H9 (cell line): Measurements from ENCODE around the gene SPDYE1. TPM values are rescaled to one million over a fixed set of nuclear protein-coding genes. Genes with fewer than 3 reads are reported as not detected.

Experiments
- DNase-seq: peaks from one replicate; pipeline ENCODE4 v3.0.0-alpha.2; 2017
- H2AFZ ChIP-seq: one replicate; pipeline ENCODE4 v1.6.1; 2013; ENCODE audit warnings: mild to moderate bottlenecking, low read length, control low read depth, moderate library complexity
- H2AK5ac ChIP-seq: 2 replicates; pipeline ENCODE4 v1.6.1; 2013; ENCODE audit warnings: low read length, control low read depth, mixed read lengths; ENCODE audit not compliant: insufficient read length
- H2BK120ac ChIP-seq: one replicate; pipeline ENCODE4 v1.6.1; 2013; ENCODE audit warnings: low read depth, mild to moderate bottlenecking, low read length, control low read depth, inconsistent platforms; ENCODE audit not compliant: poor library complexity, severe bottlenecking
- H2BK12ac ChIP-seq: 2 replicates; pipeline ENCODE4 v1.6.1; 2013; ENCODE audit warnings: low read length, control low read depth, mixed read lengths, low read depth; ENCODE audit not compliant: insufficient read length
- H2BK15ac ChIP-seq: 2 replicates; pipeline ENCODE4 v1.6.1; 2013; ENCODE audit warnings: low read depth, low read length, control low read depth
- H2BK20ac ChIP-seq: one replicate; pipeline ENCODE4 v1.6.1; 2013; ENCODE audit warnings: low read depth, mild to moderate bottlenecking, low read length, control low read depth, inconsistent platforms; ENCODE audit not compliant: poor library complexity, severe bottlenecking
- H2BK5ac ChIP-seq: 2 replicates; pipeline ENCODE4 v1.6.1; 2013; ENCODE audit warnings: low read length, control low read depth, mixed read lengths; ENCODE audit not compliant: insufficient read length
- H3K14ac ChIP-seq: 2 replicates; pipeline ENCODE4 v1.6.1; 2013; ENCODE audit warnings: low read length, control low read depth; ENCODE audit not compliant: insufficient read depth
- H3K18ac ChIP-seq: 2 replicates; pipeline ENCODE4 v1.6.1; 2013; ENCODE audit warnings: low read depth, mild to moderate bottlenecking, mixed read lengths, low read length, control low read depth; ENCODE audit not compliant: insufficient read length
- H3K23ac ChIP-seq: 2 replicates; pipeline ENCODE4 v1.6.1; 2013; ENCODE audit warnings: low read length, control low read depth, mixed read lengths, low read depth; ENCODE audit not compliant: insufficient read length
- H3K23me2 ChIP-seq: 2 replicates; pipeline ENCODE4 v1.6.1; 2013; ENCODE audit warnings: low read depth, mild to moderate bottlenecking, mixed read lengths, low read length, control low read depth; ENCODE audit not compliant: insufficient read length, poor library complexity, severe bottlenecking
- H3K27ac ChIP-seq: 2 replicates; pipeline ENCODE4 v1.5.1; 2013; ENCODE audit warnings: low read length, control low read depth, mixed read lengths, low read depth; ENCODE audit not compliant: insufficient read length
- H3K27me3 ChIP-seq: 2 replicates; pipeline ENCODE4 v1.6.1; 2013; ENCODE audit warnings: low read length, control low read depth, inconsistent platforms; ENCODE audit not compliant: insufficient read depth
- H3K4ac ChIP-seq: 2 replicates; pipeline ENCODE4 v1.6.1; 2013; ENCODE audit warnings: low read depth, mild to moderate bottlenecking, control low read depth, inconsistent platforms, low read length, moderate library complexity
- H3K4me1 ChIP-seq: 2 replicates; pipeline ENCODE4 v1.6.1; 2013; ENCODE audit warnings: low read length, control low read depth, inconsistent platforms; ENCODE audit not compliant: insufficient read depth
- H3K4me2 ChIP-seq: 2 replicates; pipeline ENCODE4 v1.6.1; 2013; ENCODE audit warnings: low read length, control low read depth, mixed read lengths; ENCODE audit not compliant: insufficient read length, insufficient read depth
- H3K56ac ChIP-seq: 2 replicates; pipeline ENCODE4 v1.6.1; 2013; ENCODE audit warnings: low read depth, mild to moderate bottlenecking, mixed read lengths, low read length, control low read depth; ENCODE audit not compliant: insufficient read length
- H3K79me1 ChIP-seq: 2 replicates; pipeline ENCODE4 v1.6.1; 2013; ENCODE audit warnings: low read depth, mild to moderate bottlenecking, moderate library complexity, low read length, control low read depth, inconsistent platforms; ENCODE audit not compliant: insufficient read depth, poor library complexity, severe bottlenecking
- H3K79me2 ChIP-seq: 2 replicates; pipeline ENCODE4 v1.6.1; 2013; ENCODE audit warnings: low read length, control low read depth, inconsistent platforms; ENCODE audit not compliant: insufficient read depth
- H3K9ac ChIP-seq: 2 replicates; pipeline ENCODE4 v1.6.1; 2013; ENCODE audit warnings: low read length, control low read depth, mixed read lengths; ENCODE audit not compliant: insufficient read length; ENCODE audit errors: extremely low read depth
- H3K9me3 ChIP-seq: one replicate; pipeline ENCODE4 v1.6.1; 2013; ENCODE audit warnings: low read depth, low read length, inconsistent platforms; ENCODE audit not compliant: control insufficient read depth
- H3T11ph ChIP-seq: one replicate; pipeline ENCODE4 v1.6.1; 2013; ENCODE audit warnings: mild to moderate bottlenecking, low read length, control low read depth, inconsistent platforms
- H4K20me1 ChIP-seq: one replicate; pipeline ENCODE4 v1.6.1; 2013; ENCODE audit not compliant: control insufficient read depth, insufficient read length, insufficient read depth
- H4K5ac ChIP-seq: 2 replicates; pipeline ENCODE4 v1.6.1; 2013; ENCODE audit warnings: low read depth, mild to moderate bottlenecking, mixed read lengths, low read length, control low read depth; ENCODE audit not compliant: insufficient read length
- H4K8ac ChIP-seq: replicated peaks from 2 replicates; pipeline ENCODE4 v1.6.1; 2013; ENCODE audit warnings: low read length, control low read depth, mixed read lengths, low read depth; ENCODE audit not compliant: insufficient read length
- H4K91ac ChIP-seq: 2 replicates; pipeline ENCODE4 v1.6.1; 2013; ENCODE audit warnings: low read depth, mild to moderate bottlenecking, moderate library complexity, mixed read lengths, low read length, control low read depth; ENCODE audit not compliant: insufficient read length
- H3K27ac Mint-ChIP-seq, 3 experiments: 2 replicates in 2 of 3; 3 replicates in 1 of 3; pipeline ENCODE4 v1.8.0; 2020 to 2021; ENCODE audit warnings: mixed read lengths in 3 of 3, mild to moderate bottlenecking in 1 of 3, moderate library complexity in 1 of 3
- H3K27me3 Mint-ChIP-seq: 2 replicates; pipeline ENCODE4 v1.8.0; 2021; ENCODE audit warnings: low read depth, mild to moderate bottlenecking, moderate library complexity, mixed read lengths
- H3K36me3 Mint-ChIP-seq, 3 experiments: 2 replicates in 2 of 3; 3 replicates in 1 of 3; pipeline ENCODE4 v1.8.0; 2020 to 2021; ENCODE audit warnings: low read depth in 3 of 3, mixed read lengths in 3 of 3; ENCODE audit not compliant: insufficient read depth in 1 of 3
- H3K4me1 Mint-ChIP-seq, 2 experiments: 2 replicates each; pipeline ENCODE4 v1.8.0; 2020; ENCODE audit warnings: mixed read lengths in 2 of 2
- H3K4me3 Mint-ChIP-seq, 2 experiments: 2 replicates in 1 of 2; 3 replicates in 1 of 2; pipeline ENCODE4 v1.8.0; 2020 to 2021; ENCODE audit warnings: mild to moderate bottlenecking in 2 of 2, mixed read lengths in 2 of 2, moderate library complexity in 1 of 2
- H3K9me3 Mint-ChIP-seq, 2 experiments: 2 replicates in 1 of 2; 3 replicates in 1 of 2; pipeline ENCODE4 v1.8.0; 2020; ENCODE audit warnings: mild to moderate bottlenecking in 2 of 2, mixed read lengths in 2 of 2, moderate library complexity in 1 of 2
- WGBS: extraction: QIAGEN DNeasy Blood & Tissue Kit; methylation state at CpG from one replicate; pipeline ENCODE4 v1.1.7; 2013; ENCODE audit warnings: missing lambda C conversion rate, low lambda C conversion rate, mixed read lengths; ENCODE audit not compliant: insufficient read length; ENCODE audit errors: extremely low coverage; 5-methylcytosine and 5-hydroxymethylcytosine counted together
- total RNA-seq: library from RNA; stranded (reverse); gene quantifications from 2 replicates; pipeline ENCODE4 v1.2.1, GENCODE V29; 2021
- TF ChIP-seq, protein P1 (sequence below): fragments of 200-600 bp; sonication (generic); conservative IDR thresholded peaks from 3 replicates; pipeline ENCODE4 v1.8.0; 2021; ENCODE audit warnings: antibody characterized with exemption, mild to moderate bottlenecking

The SPDYE1 gene
- total RNA-seq, 1 experiment from 2014 or later, result not detected

DNA sequence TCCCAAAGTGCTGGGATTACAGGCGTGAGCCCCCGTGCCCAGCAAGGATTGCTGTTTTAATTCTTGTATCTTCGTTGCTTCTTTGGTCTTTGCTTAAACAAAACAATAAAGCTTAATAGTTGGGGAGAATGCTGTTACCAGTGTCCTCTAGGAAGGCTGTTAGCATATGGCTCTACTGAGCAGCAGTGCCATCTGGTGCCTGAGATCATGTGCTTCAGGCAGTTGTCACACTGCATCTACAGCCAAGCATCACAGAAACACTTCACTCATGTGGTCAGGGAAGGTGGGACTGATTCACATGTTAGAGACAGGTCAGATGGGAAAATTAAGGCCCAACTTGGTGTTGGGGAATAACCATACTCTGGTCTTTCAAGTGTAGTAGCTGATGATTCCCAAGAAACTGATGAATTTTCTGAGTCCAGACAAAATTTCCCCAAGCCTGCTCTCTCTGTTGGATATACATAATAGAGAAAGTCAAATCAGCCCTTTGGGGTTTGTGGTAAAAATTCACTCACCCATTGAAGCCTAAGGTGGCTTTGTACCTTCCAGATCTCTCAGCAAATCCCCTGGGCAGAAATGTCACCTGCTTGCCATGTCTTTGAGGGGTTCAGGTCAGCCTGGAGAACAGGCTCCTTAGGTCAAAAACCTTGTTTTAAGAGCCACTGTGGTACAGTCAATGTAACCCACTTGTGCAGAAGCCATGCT, 43.0 kb upstream of the SPDYE1 start:
- Histone ChIP-seq H4K5ac (no peak overlapping the region), H3K4me2 (no peak overlapping the region), H3T11ph (no peak overlapping the region), H3K4me1 (no peaks in the 10 kb centered on the region), H2AFZ (no peak overlapping the region), H3K23me2 (no peaks in the 10 kb centered on the region), H4K91ac (no peak overlapping the region), H3K4ac (no peak overlapping the region), H3K14ac (no peak overlapping the region), H2BK120ac (no peak overlapping the region), H3K79me1 (no peaks in the 10 kb centered on the region), H4K8ac (no peak overlapping the region), H2BK5ac (no peak overlapping the region), H2BK12ac (no peak overlapping the region), H3K27me3 (no peaks in the 10 kb centered on the region), H3K23ac (no peak overlapping the region), H3K9me3 (no peaks in the 10 kb centered on the region), H3K9ac (no peak overlapping the region), H3K79me2 (no peaks in the 10 kb centered on the region), H3K27ac (no peak overlapping the region), H3K18ac (no peak overlapping the region), H2BK20ac (no peak overlapping the region), H4K20me1 (no peaks in the 10 kb centered on the region), H3K56ac (no peak overlapping the region), H2AK5ac (no peak overlapping the region), H2BK15ac (no peak overlapping the region)
- DNase-seq, result peak; percentile 74
- Mint-ChIP-seq H3K27ac (peak overlapping the region in 1 of 3 experiments; percentile 28; a peak in 1 of 7 replicates), H3K27me3 (no peaks in the 10 kb centered on the region), H3K36me3 (peaks cover 1 to 4% (median 4%) of the 10 kb centered on the region in 3 experiments; a peak in 3 of 7 replicates), H3K4me3 (no peak overlapping the region), H3K9me3 (peaks cover 4 to 6% of the 10 kb centered on the region in 2 experiments; a peak in 3 of 5 replicates), H3K4me1 (peaks cover 3 to 4% of the 10 kb centered on the region in 2 experiments; a peak in 3 of 4 replicates)
- TF ChIP-seq, protein P1, sequence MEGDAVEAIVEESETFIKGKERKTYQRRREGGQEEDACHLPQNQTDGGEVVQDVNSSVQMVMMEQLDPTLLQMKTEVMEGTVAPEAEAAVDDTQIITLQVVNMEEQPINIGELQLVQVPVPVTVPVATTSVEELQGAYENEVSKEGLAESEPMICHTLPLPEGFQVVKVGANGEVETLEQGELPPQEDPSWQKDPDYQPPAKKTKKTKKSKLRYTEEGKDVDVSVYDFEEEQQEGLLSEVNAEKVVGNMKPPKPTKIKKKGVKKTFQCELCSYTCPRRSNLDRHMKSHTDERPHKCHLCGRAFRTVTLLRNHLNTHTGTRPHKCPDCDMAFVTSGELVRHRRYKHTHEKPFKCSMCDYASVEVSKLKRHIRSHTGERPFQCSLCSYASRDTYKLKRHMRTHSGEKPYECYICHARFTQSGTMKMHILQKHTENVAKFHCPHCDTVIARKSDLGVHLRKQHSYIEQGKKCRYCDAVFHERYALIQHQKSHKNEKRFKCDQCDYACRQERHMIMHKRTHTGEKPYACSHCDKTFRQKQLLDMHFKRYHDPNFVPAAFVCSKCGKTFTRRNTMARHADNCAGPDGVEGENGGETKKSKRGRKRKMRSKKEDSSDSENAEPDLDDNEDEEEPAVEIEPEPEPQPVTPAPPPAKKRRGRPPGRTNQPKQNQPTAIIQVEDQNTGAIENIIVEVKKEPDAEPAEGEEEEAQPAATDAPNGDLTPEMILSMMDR, result peak; percentile 73
- WGBS, result no CpG with 5 or more reads among the region's 3 CpGs
